ENCODE data around the gene B3GNT2.

DNA sequence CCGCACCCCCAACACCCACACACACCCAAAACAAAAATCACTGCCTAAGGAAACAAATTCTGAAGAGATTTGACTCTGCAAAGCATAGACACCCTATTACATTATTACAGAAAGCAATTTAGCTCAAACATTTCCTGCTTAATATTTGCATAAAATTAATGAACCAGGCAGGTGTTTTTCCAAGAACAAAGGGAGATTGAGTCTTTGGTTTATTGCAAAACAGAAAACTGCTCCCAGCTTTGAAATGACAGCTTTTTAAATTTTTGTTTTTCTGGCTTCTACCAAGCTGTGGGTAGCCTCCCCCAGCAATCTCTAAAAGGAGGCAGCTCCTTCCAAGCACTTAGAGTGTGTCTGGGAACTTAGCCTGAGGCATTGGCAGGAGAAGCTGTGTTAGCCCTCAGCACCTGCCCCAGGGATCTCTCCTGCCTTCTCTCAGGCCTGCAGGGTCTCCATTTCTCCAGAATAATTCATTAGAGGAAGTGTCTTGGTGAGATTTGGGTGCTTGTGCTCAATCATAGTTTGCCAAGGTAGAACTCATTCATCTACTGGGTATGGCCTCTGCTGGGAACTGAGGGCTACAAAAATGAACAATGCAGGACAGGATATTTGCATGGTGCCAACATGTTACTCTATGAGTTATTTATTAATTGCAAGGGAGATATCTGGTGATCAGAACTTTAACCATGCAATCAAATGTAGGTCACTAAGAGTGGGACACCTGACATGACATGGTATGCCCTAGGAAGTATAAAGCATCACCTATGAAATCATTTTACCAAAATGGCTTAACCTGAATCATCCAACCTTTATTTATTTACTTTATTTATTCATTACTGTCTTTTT is 58.7 kb downstream of the B3GNT2 start:
- TF ChIP-seq, protein P1, sequence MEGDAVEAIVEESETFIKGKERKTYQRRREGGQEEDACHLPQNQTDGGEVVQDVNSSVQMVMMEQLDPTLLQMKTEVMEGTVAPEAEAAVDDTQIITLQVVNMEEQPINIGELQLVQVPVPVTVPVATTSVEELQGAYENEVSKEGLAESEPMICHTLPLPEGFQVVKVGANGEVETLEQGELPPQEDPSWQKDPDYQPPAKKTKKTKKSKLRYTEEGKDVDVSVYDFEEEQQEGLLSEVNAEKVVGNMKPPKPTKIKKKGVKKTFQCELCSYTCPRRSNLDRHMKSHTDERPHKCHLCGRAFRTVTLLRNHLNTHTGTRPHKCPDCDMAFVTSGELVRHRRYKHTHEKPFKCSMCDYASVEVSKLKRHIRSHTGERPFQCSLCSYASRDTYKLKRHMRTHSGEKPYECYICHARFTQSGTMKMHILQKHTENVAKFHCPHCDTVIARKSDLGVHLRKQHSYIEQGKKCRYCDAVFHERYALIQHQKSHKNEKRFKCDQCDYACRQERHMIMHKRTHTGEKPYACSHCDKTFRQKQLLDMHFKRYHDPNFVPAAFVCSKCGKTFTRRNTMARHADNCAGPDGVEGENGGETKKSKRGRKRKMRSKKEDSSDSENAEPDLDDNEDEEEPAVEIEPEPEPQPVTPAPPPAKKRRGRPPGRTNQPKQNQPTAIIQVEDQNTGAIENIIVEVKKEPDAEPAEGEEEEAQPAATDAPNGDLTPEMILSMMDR (IDR thresholded peaks at IDR 0.05), result no peak
- no peak for TF ChIP-seq ZNF121 (CRISPR knock-in tag; IDR thresholded peaks at IDR 0.05)
- no peak for TF ChIP-seq RORB (CRISPR knock-in tag; IDR thresholded peaks at IDR 0.05)
- TF ChIP-seq, protein P2, sequence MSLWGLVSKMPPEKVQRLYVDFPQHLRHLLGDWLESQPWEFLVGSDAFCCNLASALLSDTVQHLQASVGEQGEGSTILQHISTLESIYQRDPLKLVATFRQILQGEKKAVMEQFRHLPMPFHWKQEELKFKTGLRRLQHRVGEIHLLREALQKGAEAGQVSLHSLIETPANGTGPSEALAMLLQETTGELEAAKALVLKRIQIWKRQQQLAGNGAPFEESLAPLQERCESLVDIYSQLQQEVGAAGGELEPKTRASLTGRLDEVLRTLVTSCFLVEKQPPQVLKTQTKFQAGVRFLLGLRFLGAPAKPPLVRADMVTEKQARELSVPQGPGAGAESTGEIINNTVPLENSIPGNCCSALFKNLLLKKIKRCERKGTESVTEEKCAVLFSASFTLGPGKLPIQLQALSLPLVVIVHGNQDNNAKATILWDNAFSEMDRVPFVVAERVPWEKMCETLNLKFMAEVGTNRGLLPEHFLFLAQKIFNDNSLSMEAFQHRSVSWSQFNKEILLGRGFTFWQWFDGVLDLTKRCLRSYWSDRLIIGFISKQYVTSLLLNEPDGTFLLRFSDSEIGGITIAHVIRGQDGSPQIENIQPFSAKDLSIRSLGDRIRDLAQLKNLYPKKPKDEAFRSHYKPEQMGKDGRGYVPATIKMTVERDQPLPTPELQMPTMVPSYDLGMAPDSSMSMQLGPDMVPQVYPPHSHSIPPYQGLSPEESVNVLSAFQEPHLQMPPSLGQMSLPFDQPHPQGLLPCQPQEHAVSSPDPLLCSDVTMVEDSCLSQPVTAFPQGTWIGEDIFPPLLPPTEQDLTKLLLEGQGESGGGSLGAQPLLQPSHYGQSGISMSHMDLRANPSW (CRISPR knock-in tag; conservative IDR thresholded peaks at IDR 0.05; ENCODE audit: low read depth), result no peak
- TF ChIP-seq, protein P3, sequence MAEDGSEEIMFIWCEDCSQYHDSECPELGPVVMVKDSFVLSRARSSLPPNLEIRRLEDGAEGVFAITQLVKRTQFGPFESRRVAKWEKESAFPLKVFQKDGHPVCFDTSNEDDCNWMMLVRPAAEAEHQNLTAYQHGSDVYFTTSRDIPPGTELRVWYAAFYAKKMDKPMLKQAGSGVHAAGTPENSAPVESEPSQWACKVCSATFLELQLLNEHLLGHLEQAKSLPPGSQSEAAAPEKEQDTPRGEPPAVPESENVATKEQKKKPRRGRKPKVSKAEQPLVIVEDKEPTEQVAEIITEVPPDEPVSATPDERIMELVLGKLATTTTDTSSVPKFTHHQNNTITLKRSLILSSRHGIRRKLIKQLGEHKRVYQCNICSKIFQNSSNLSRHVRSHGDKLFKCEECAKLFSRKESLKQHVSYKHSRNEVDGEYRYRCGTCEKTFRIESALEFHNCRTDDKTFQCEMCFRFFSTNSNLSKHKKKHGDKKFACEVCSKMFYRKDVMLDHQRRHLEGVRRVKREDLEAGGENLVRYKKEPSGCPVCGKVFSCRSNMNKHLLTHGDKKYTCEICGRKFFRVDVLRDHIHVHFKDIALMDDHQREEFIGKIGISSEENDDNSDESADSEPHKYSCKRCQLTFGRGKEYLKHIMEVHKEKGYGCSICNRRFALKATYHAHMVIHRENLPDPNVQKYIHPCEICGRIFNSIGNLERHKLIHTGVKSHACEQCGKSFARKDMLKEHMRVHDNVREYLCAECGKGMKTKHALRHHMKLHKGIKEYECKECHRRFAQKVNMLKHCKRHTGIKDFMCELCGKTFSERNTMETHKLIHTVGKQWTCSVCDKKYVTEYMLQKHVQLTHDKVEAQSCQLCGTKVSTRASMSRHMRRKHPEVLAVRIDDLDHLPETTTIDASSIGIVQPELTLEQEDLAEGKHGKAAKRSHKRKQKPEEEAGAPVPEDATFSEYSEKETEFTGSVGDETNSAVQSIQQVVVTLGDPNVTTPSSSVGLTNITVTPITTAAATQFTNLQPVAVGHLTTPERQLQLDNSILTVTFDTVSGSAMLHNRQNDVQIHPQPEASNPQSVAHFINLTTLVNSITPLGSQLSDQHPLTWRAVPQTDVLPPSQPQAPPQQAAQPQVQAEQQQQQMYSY (CRISPR knock-in tag; IDR thresholded peaks at IDR 0.05), result no peak
- TF ChIP-seq, protein P4, sequence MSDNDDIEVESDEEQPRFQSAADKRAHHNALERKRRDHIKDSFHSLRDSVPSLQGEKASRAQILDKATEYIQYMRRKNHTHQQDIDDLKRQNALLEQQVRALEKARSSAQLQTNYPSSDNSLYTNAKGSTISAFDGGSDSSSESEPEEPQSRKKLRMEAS (CRISPR knock-in tag; IDR thresholded peaks at IDR 0.05), result no peak
- TF ChIP-seq, protein P5, sequence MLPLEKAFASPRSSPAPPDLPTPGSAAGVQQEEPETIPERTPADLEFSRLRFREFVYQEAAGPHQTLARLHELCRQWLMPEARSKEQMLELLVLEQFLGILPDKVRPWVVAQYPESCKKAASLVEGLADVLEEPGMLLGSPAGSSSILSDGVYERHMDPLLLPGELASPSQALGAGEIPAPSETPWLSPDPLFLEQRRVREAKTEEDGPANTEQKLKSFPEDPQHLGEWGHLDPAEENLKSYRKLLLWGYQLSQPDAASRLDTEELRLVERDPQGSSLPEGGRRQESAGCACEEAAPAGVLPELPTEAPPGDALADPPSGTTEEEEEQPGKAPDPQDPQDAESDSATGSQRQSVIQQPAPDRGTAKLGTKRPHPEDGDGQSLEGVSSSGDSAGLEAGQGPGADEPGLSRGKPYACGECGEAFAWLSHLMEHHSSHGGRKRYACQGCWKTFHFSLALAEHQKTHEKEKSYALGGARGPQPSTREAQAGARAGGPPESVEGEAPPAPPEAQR (CRISPR knock-in tag; IDR thresholded peaks at IDR 0.05), result no peak
- TF ChIP-seq ZNF138 (CRISPR knock-in tag; conservative IDR thresholded peaks at IDR 0.05), result no peak
- TF ChIP-seq ZNF232 (CRISPR knock-in tag; IDR thresholded peaks at IDR 0.05), result no peak
- TF ChIP-seq CBFB (CRISPR knock-in tag; IDR thresholded peaks at IDR 0.05; ENCODE audit: low read depth), result no peak

All from WTC11 (cell line).